H1 (cell line): ENCODE results near the gene CD46. TPM values are rescaled to one million over a fixed set of nuclear protein-coding genes. Genes with fewer than 3 reads are reported as not detected.

Experiments used
- ZNF274 ChIP-seq: IDR thresholded peaks from 2 replicates; pipeline ENCODE4 v1.7.0; 2012; ENCODE audit warnings: low read length, borderline replicate concordance; ENCODE audit errors: extremely low read depth
- polyA plus RNA-seq, 7 experiments: library from polyadenylated mRNA; depleted of rRNA in 3 of 7; stranded (reverse) in 5 of 7; unstranded in 2 of 7; fragments of >200 nt in 5 of 7; fragments of 200-250 nt in 2 of 7; gene quantifications; 1 replicate in 5 of 7; 2 replicates in 1 of 7; 4 replicates in 1 of 7; pipeline versions ENCODE4 v1.2.1 to v1.2.3, GENCODE V29; 2011 to 2013; ENCODE audit warnings: missing spikeins in 2 of 7, mixed read lengths in 2 of 7
- total RNA-seq: library from RNA; stranded (reverse); fragmentation: NEBNext Ultra II Directional; extraction: Animal tissue kit (Norgen Biotek cat#: 25700); gene quantifications from 2 replicates; pipeline ENCODE4 v1.2.1, GENCODE V29; 2021

Gene CD46
- total and polyA plus RNA-seq, 2 of the 8 experiments (the other 6 are each of a cell fraction or from before 2014, with no cell fraction given), result 60.9 to 113 TPM

GRCh38 chr1:207820568-207821463 lies 69.0 kb downstream of the CD46 start (continued):
- no peak for TF ChIP-seq ZNF274
